Thymus (tissue), 14 donors: ENCODE data around the gene CTNNB1. TPM values are rescaled to one million over a fixed set of nuclear protein-coding genes. Genes with fewer than 3 reads are reported as not detected.

Source experiments
- DNase-seq, 9 donors: peaks; one replicate each; pipeline ENCODE4 v3.0.0-alpha.2; 2013; ENCODE audit warnings: low spot score in 9 of 9, low read depth in 6 of 9, missing footprints in 1 of 9
- H3K27ac ChIP-seq, 2 donors: one replicate each; pipeline ENCODE4 v1.5.1; 2013; ENCODE audit warnings: control low read depth in 1 of 2, low read depth in 1 of 2, low read length in 1 of 2, mild to moderate bottlenecking in 1 of 2, moderate library complexity in 1 of 2
- H3K27me3 ChIP-seq, 2 donors: one replicate each; pipeline ENCODE4 v1.5.1; 2013; ENCODE audit warnings: low read length in 1 of 2; ENCODE audit not compliant: control insufficient read depth in 2 of 2, insufficient read depth in 1 of 2
- H3K36me3 ChIP-seq, 2 donors: one replicate each; pipeline ENCODE4 v1.5.1; 2013; ENCODE audit warnings: low read length in 1 of 2, mild to moderate bottlenecking in 1 of 2, moderate library complexity in 1 of 2; ENCODE audit not compliant: control insufficient read depth in 2 of 2, insufficient read depth in 2 of 2
- H3K4me1 ChIP-seq, 2 donors: one replicate each; pipeline ENCODE4 v1.5.1; 2013; ENCODE audit warnings: low read length in 2 of 2; ENCODE audit not compliant: control insufficient read depth in 2 of 2, insufficient read depth in 2 of 2
- H3K4me3 ChIP-seq, 2 donors: one replicate each; pipeline ENCODE4 v1.5.1; 2013; ENCODE audit warnings: low read length in 2 of 2, control low read depth in 1 of 2, mild to moderate bottlenecking in 1 of 2
- H3K9me3 ChIP-seq, 2 donors: one replicate each; pipeline ENCODE4 v1.5.1; 2013; ENCODE audit warnings: low read length in 1 of 2, mild to moderate bottlenecking in 1 of 2; ENCODE audit not compliant: control insufficient read depth in 2 of 2, insufficient read depth in 1 of 2
- WGBS: extraction: QIAGEN DNeasy Blood & Tissue Kit; methylation state at CpG from one replicate; pipeline ENCODE4 v1.1.7; 2013; 5-methylcytosine and 5-hydroxymethylcytosine counted together
- long read RNA-seq, 10 donors: transcript quantifications; one replicate each; lab custom pipeline, GENCODE V29; 2026
- polyA plus RNA-seq: library from polyadenylated mRNA; stranded (reverse); fragments of 200-250 nt; gene quantifications from one replicate; pipeline ENCODE4 v1.2.3, GENCODE V29; 2013
- total RNA-seq: library from RNA; stranded (reverse); fragments of 120-200 nt; gene quantifications from one replicate; pipeline ENCODE4 v1.2.4, GENCODE V29; 2013
- donor health status: healthy.

Gene CTNNB1
- total RNA-seq (270 TPM), polyA plus RNA-seq (165 TPM)
- long read RNA-seq, donor 1, partial matches to known transcripts = 0 of 5 reads
- long read RNA-seq, donor 1, other reads (novel, unspliced or antisense) = 0 of 5 reads
- long read RNA-seq, donor 2, full-length matches to known transcripts = 31 of 131 reads
- long read RNA-seq, donor 2, partial matches to known transcripts = 100 of 131 reads
- long read RNA-seq, donor 2, other reads (novel, unspliced or antisense) = 0 of 131 reads
- long read RNA-seq, donor 3, full-length matches to known transcripts = 26 of 40 reads
- long read RNA-seq, donor 3, partial matches to known transcripts = 14 of 40 reads
- long read RNA-seq, donor 3, other reads (novel, unspliced or antisense) = 0 of 40 reads
- long read RNA-seq, donor 4, partial matches to known transcripts = 11 of 17 reads
- long read RNA-seq, donor 4, other reads (novel, unspliced or antisense) = 0 of 17 reads
- long read RNA-seq, donor 5, full-length matches to known transcripts = 37 of 69 reads
- long read RNA-seq, donor 5, partial matches to known transcripts = 32 of 69 reads
- long read RNA-seq, donor 5, other reads (novel, unspliced or antisense) = 0 of 69 reads
- long read RNA-seq, donor 6, full-length matches to known transcripts = 21 of 72 reads
- long read RNA-seq, donor 6, partial matches to known transcripts = 51 of 72 reads
- long read RNA-seq, donor 6, other reads (novel, unspliced or antisense) = 0 of 72 reads
- long read RNA-seq, donor 7, full-length matches to known transcripts = 20 of 40 reads
- long read RNA-seq, donor 7, partial matches to known transcripts = 20 of 40 reads
- long read RNA-seq, donor 7, other reads (novel, unspliced or antisense) = 0 of 40 reads
- long read RNA-seq, donor 8, transcript CTNNB1-201 (15 exons, 3,947 nt) = major isoform, 11 of 108 reads
- long read RNA-seq, donor 8, partial matches to known transcripts = 91 of 108 reads
- long read RNA-seq, donor 8, other reads (novel, unspliced or antisense) = 0 of 108 reads
- long read RNA-seq, donor 9, full-length matches to known transcripts = 21 of 21 reads
- long read RNA-seq, donor 9, partial matches to known transcripts = 0 of 21 reads
- long read RNA-seq, donor 9, other reads (novel, unspliced or antisense) = 0 of 21 reads
- long read RNA-seq, donor 10, full-length matches to known transcripts = 12 of 27 reads
- long read RNA-seq, donor 10, partial matches to known transcripts = 15 of 27 reads
- long read RNA-seq, donor 10, other reads (novel, unspliced or antisense) = 0 of 27 reads

DNA sequence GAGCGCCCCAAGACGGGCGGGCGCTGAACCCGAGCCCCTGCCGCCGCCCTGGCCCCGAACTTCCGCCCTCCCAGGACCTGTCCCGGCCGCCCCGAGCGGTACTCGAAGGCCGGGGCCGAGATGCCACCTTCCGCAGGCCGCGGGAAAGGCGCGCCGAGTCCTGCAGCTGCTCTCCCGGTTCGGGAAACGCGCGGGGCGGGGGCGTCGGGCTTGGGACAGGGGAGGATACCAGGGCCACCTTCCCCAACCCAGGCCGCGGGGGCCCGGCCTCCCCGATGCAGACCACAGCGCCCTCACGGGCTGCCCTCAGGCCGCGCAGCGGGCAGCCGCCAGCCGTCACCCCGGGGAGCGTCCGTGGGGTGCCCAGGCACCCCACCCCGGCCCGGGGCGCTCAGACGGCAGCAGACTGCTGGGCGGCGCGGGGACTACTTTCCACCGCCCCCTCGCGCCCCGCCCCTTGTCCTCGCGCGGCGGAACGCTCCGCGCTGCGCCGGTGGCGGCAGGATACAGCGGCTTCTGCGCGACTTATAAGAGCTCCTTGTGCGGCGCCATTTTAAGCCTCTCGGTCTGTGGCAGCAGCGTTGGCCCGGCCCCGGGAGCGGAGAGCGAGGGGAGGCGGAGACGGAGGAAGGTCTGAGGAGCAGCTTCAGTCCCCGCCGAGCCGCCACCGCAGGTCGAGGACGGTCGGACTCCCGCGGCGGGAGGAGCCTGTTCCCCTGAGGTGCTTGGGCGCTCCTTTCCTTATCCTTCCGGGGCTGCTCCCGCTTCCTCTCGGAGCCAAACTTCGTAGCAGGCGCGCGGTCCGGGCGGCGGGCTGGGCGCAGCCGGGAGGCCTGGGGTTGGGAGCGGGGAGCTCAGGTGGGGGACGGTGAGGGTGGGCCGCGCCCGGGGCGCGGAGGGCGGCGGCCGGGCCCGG lies at the start of gene CTNNB1:
TSS of gene CTNNB1 (plus strand) at position 556 of the 916 bp plus-strand sequence. CDS start 24,564 bp downstream, outside the sequence.
- Histone ChIP-seq H3K36me3 (no peaks in the 10 kb centered on the region), H3K27me3 (peaks cover 8 to 11% of the 10 kb centered on the region in 2 donors), H3K4me3 (peak within 1 kb of the TSS; percentile 93 to 97), H3K27ac (peak within 1 kb of the TSS; percentile 97 to 99), H3K4me1 (peaks cover 11 to 12% of the 10 kb centered on the region in 2 donors), H3K9me3 (no peaks in the 10 kb centered on the region)
- DNase-seq = peak; percentile 82 to 97 (median 92)
- WGBS = under 1% methylated on average over 112 of the region's 112 CpGs

DNA sequence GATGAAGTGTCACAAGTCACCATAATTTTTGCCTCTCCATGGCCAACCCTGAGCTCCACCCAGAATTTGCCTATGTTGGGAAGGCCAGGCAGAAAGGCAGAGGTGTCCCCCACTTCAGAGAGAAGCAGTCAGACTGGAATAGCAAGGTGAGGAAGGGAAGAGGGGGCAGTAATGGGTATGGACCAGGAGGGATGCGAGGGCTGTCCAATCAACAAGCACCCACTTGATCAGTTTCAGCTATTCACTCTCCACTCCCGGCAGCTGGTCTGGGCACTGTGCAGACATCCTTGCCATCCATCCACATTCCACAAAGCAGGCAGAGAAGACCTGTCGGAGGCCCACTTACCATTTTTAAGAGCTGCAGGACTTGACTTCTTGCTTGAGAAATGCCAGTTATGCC lies 43.5 kb upstream of the CTNNB1 start:
- Histone ChIP-seq H3K27ac (no peak overlapping the region), H3K27me3 (no peaks in the 10 kb centered on the region), H3K36me3 (no peaks in the 10 kb centered on the region), H3K4me1 (peaks cover 0 to 9% of the 10 kb centered on the region in 2 donors), H3K9me3 (peaks cover 0 to 4% of the 10 kb centered on the region in 2 donors), H3K4me3 (no peak overlapping the region)
- WGBS = 97% methylated on average over 3 of the region's 3 CpGs
- DNase-seq = no peak

DNA sequence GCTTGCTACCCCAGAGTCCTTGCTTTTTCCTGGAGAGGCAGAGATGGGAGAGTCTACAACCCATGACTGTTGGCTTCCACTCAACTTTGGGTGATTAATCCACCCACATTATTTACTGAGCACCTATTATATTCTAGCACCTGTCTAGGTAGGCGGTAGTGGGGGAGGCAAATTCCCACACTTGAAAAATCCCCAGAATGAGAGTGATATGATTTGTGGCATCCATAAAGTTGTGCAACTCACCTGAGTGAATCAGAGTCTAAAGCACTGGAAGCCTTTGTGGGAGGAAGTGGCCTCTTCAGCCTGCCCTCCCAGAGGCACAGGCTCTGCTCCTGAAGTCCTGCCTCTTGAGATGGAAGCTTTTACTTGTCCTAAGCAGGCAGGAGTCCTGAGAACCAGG lies 40.4 kb upstream of the CTNNB1 start:
- Histone ChIP-seq H3K9me3 (no peaks in the 10 kb centered on the region), H3K36me3 (no peaks in the 10 kb centered on the region), H3K4me1 (peaks cover 0 to 9% of the 10 kb centered on the region in 2 donors), H3K27ac (no peak overlapping the region), H3K27me3 (no peaks in the 10 kb centered on the region), H3K4me3 (no peak overlapping the region)
- 97% methylated on average over 1 of the region's 1 CpG for WGBS
- DNase-seq = no peak

DNA sequence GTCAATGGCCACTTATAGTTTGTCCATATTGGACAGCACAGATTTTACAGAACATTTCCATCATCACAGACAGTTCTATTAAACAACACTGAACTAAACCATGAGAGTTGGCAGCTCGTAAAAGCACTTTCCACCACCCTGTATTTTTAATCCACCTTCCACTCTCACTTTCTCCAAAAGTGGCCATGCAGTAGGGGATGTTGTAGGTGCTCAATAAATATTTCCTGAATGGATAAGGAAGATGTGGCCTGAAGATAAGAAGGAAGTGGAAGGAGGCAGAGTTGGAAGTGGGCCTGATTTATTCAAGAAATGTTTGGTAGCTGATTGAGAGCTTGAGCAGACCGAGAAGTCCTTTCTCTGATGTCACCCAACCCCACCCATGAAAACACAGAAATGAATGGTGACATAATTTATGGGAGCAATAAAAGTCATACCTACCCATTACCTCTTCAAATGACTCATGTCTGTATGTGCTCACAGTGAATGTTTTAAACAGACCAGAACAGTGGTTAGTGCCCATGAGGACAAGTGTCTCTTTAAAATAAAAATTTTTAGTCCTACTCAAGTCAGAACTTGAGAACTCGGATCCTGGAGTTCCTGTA lies 39.6 kb upstream of the CTNNB1 start:
- Histone ChIP-seq H3K27me3 (no peaks in the 10 kb centered on the region), H3K36me3 (no peaks in the 10 kb centered on the region), H3K4me3 (no peak overlapping the region), H3K4me1 (peaks cover 0 to 9% of the 10 kb centered on the region in 2 donors), H3K9me3 (no peaks in the 10 kb centered on the region), H3K27ac (no peak overlapping the region)
- WGBS = 94% methylated on average over 3 of the region's 3 CpGs
- DNase-seq = no peak

DNA sequence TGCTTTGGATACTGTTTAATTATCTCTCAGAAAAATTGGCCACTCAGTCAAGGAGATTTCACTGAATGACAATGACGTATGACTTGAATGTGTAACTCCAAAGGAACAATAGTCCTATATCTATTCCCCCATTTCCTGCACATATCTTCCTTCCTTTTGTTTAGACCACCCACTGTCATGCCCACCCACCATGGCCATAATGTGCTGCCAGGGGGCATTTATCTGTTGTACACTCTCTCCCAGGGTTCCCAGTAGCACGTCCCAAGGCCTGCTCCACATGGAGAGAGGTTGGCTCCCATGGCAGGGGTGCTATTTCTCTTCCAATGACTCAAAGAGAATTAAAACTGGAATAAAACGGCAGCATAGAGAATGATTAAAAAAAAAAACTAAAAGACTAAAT lies 36.8 kb upstream of the CTNNB1 start:
- Histone ChIP-seq H3K4me1 (peaks cover 0 to 9% of the 10 kb centered on the region in 2 donors), H3K27me3 (no peaks in the 10 kb centered on the region), H3K27ac (no peak overlapping the region), H3K4me3 (no peak overlapping the region), H3K9me3 (no peaks in the 10 kb centered on the region), H3K36me3 (no peaks in the 10 kb centered on the region)
- no peak for DNase-seq
- 97% methylated on average over 3 of the region's 3 CpGs for WGBS

DNA sequence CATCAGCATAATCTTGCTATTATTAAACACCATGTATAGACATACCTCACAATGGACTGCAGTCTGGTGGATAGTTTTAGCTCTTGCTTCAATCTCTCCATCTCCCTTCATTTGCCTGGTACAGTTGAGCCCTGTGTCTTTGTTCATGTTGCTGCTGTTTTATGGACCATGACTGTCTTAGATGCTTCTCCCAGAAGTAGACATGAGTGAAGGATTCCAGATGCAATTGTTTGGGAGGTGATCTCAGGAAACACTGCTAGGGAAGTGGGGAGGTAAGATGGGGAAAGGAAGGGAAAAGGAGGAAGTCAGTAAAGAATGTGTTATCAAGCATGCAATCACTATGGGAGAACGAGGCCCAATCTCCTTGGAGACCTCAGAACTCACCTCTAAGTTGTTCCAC lies 36.3 kb upstream of the CTNNB1 start:
- Histone ChIP-seq H3K9me3 (no peaks in the 10 kb centered on the region), H3K36me3 (no peaks in the 10 kb centered on the region), H3K4me1 (peaks cover 0 to 11% of the 10 kb centered on the region in 2 donors), H3K27me3 (no peaks in the 10 kb centered on the region), H3K4me3 (no peak overlapping the region), H3K27ac (no peak overlapping the region)
- DNase-seq = no peak
- 69% methylated on average over 1 of the region's 1 CpG for WGBS

DNA sequence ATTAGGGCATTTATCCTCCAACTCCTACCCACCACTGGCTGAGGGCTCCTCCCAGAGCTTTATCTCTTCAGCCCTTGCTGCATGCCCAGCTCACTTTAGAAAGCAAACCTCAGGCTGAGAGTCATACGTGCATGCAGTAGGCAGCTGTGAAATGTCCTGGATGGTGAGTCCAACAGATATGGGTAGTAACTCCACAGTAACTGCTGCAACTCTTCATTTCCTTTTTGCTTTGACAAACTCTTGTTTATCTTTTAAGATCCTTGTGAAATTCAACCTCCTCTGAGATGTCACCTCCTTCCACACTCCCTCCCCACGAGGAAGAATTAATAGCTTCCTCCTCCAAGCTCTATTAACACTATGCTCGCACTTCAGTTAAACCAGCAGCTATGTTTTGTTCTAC lies 35.9 kb upstream of the CTNNB1 start:
- H3K9me3 ChIP-seq = no peaks in the 10 kb centered on the region
- H3K27me3 ChIP-seq = no peaks in the 10 kb centered on the region
- no peak for DNase-seq
- WGBS = 79% methylated on average over 3 of the region's 3 CpGs
- no peak overlapping the region for H3K4me3 ChIP-seq
- peaks cover 0 to 9% of the 10 kb centered on the region in 2 donors for H3K4me1 ChIP-seq
- no peaks in the 10 kb centered on the region for H3K36me3 ChIP-seq
- H3K27ac ChIP-seq = no peak overlapping the region

DNA sequence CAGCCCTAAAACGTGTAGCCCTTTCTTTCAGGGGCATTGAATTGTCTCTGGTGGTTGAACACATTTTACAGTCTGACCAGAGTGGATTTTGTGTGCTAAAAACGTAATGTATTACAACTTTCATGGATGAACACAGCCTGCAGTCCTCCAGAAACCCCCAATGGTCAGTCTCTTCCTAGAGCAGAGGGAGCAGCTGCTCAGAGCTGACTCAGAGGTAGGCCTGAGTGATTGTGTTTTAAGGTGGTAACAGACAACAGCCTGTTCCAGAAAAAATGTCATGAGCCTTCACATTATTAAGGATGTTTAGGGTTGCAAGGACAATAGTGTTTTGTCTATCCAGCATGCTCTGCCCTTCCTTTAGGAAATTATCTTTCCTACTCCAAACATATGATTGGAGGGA lies 34.5 kb upstream of the CTNNB1 start:
- Histone ChIP-seq H3K4me1 (peaks cover 0 to 2% of the 10 kb centered on the region in 2 donors), H3K9me3 (no peaks in the 10 kb centered on the region), H3K27me3 (peaks cover 0 to 3% of the 10 kb centered on the region in 2 donors), H3K27ac (no peak overlapping the region), H3K36me3 (no peaks in the 10 kb centered on the region), H3K4me3 (no peak overlapping the region)
- no peak for DNase-seq
- WGBS = 60% methylated on average over 2 of the region's 2 CpGs
